Renal cortical epithelial cell (primary cell): Measurements from ENCODE around the gene PAH. TPM values are rescaled to one million over a fixed set of nuclear protein-coding genes. Genes with fewer than 3 reads are reported as not detected.

Experiments used
- DNase-seq: peaks from one replicate; pipeline ENCODE4 v3.0.0-alpha.2; 2011; ENCODE audit warnings: low read depth
- total RNA-seq: library from RNA; depleted of rRNA; stranded (reverse); fragments of >200 nt; gene quantifications from 2 replicates; pipeline ENCODE4 v1.2.3, GENCODE V29; 2014

PAH gene
- total RNA-seq, 1 donor from 2014 or later: not detected

GRCh38 chr12:102950950-102951619 lies 34.0 kb upstream of the PAH start:
- no peak for DNase-seq

GRCh38 chr12:102950107-102950949 lies 33.3 kb upstream of the PAH start:
- no peak for DNase-seq

GRCh38 chr12:102948941-102949352 lies 31.9 kb upstream of the PAH start:
- peak; percentile 13 for DNase-seq

GRCh38 chr12:102946042-102946441 lies 29.0 kb upstream of the PAH start:
- DNase-seq: no peak

GRCh38 chr12:102939670-102940222 lies 22.7 kb upstream of the PAH start:
- DNase-seq: peak; percentile 6

- no peak for DNase-seq
These were observed 22.0 kb upstream of the PAH start for GRCh38 chr12:102939059-102939458.

- DNase-seq: no peak
These were observed 16.1 kb upstream of the PAH start for GRCh38 chr12:102933168-102933567.

- no peak for DNase-seq
These were observed 10.2 kb upstream of the PAH start for GRCh38 chr12:102927220-102927619.

GRCh38 chr12:102921240-102921639 lies 4.2 kb upstream of the PAH start:
- no peak for DNase-seq

- no peak for DNase-seq
These were observed 3.2 kb upstream of the PAH start for GRCh38 chr12:102920271-102920670.

GRCh38 chr12:102918840-102919239 lies 1.8 kb upstream of the PAH start:
- DNase-seq: no peak

- DNase-seq: no peak
These were observed 605 bp downstream of the PAH start for GRCh38 chr12:102916252-102917025.

GRCh38 chr12:102913453-102914226 lies 3.4 kb downstream of the PAH start:
- peak; percentile 25 for DNase-seq

GRCh38 chr12:102912258-102912657 lies 4.8 kb downstream of the PAH start:
- DNase-seq: no peak

GRCh38 chr12:102911320-102911719 lies 5.7 kb downstream of the PAH start:
- DNase-seq: no peak

- DNase-seq: no peak
These were observed 6.3 kb downstream of the PAH start for GRCh38 chr12:102910792-102911191.

GRCh38 chr12:102910137-102910536 lies 6.9 kb downstream of the PAH start:
- DNase-seq: no peak

GRCh38 chr12:102907918-102908317 lies 9.1 kb downstream of the PAH start:
- no peak for DNase-seq

- DNase-seq: no peak
These were observed 11.8 kb downstream of the PAH start for GRCh38 chr12:102905229-102905628.

- DNase-seq: no peak
These were observed 13.6 kb downstream of the PAH start for GRCh38 chr12:102903337-102904007.

GRCh38 chr12:102902093-102902492 lies 15.0 kb downstream of the PAH start:
- DNase-seq: no peak
